ENCODE measurements around the gene ETV2. TPM values are rescaled to one million over a fixed set of nuclear protein-coding genes. Genes with fewer than 3 reads are reported as not detected.

Gene ETV2
- polyA plus RNA-seq, 3 donors: 0.74 to 1.3 (median 0.75) TPM

Other genes starting within 250 kb of the ETV2 start
- gene FFAR2, start 193.5 kb upstream of the ETV2 start, polyA plus RNA-seq (ENCODE audit: insufficient read length in 3 of 3): under 1 TPM; 0.28 to 0.86 (median 0.31) TPM
- gene KRTDAP, start 151.3 kb upstream of the ETV2 start, polyA plus RNA-seq (ENCODE audit: insufficient read length in 3 of 3): under 1 TPM in 2 of 3 donors, not detected in 1; 0.47 to 0.86 TPM
- gene DMKN, start 128.1 kb upstream of the ETV2 start, polyA plus RNA-seq (ENCODE audit: insufficient read length in 3 of 3): 10 to 100 TPM; 68.1 to 72.6 (median 69.0) TPM
- gene SBSN, start 113.4 kb upstream of the ETV2 start, polyA plus RNA-seq (ENCODE audit: insufficient read length in 3 of 3): not detected
- gene GAPDHS, start 108.3 kb upstream of the ETV2 start, polyA plus RNA-seq (ENCODE audit: insufficient read length in 3 of 3): not detected
- gene TMEM147, start 96.1 kb upstream of the ETV2 start, polyA plus RNA-seq (ENCODE audit: insufficient read length in 3 of 3): 10 to 100 TPM; 84.1 to 99.1 (median 92.9) TPM
- gene ATP4A, start 78.1 kb upstream of the ETV2 start, polyA plus RNA-seq (ENCODE audit: insufficient read length in 3 of 3): under 1 TPM in 1 of 3 donors, not detected in 2; 0.06 TPM
- not detected for gene PMIS2, start 55.6 kb upstream of the ETV2 start, polyA plus RNA-seq (ENCODE audit: insufficient read length in 3 of 3)
- 10 to 100 TPM; 19.9 to 21.4 (median 21.4) TPM for gene HAUS5, start 29.0 kb upstream of the ETV2 start, polyA plus RNA-seq (ENCODE audit: insufficient read length in 3 of 3)
- gene RBM42, start 12.7 kb upstream of the ETV2 start, polyA plus RNA-seq (ENCODE audit: insufficient read length in 3 of 3): 10 to 100 TPM; 54.6 to 65.5 (median 55.0) TPM
- gene COX6B1, start 6.6 kb downstream of the ETV2 start, polyA plus RNA-seq (ENCODE audit: insufficient read length in 3 of 3): 100 to 1,000 TPM; 394 to 408 (median 402) TPM
- gene UPK1A, start 24.8 kb downstream of the ETV2 start, polyA plus RNA-seq (ENCODE audit: insufficient read length in 3 of 3): 10 to 100 TPM in 2 of 3 donors, under 1 TPM in 1; 0.12 to 18.6 (median 13.4) TPM
- gene ZBTB32, start 62.8 kb downstream of the ETV2 start, polyA plus RNA-seq (ENCODE audit: insufficient read length in 3 of 3): under 1 TPM in 2 of 3 donors, not detected in 1; 0.25 to 0.37 TPM
- gene KMT2B, start 76.3 kb downstream of the ETV2 start, polyA plus RNA-seq (ENCODE audit: insufficient read length in 3 of 3): 10 to 100 TPM; 24.8 to 26.6 (median 25.4) TPM
- 1 to 10 TPM; 1.8 to 2.7 (median 2.7) TPM for gene IGFLR1, start 100.7 kb downstream of the ETV2 start, polyA plus RNA-seq (ENCODE audit: insufficient read length in 3 of 3)
- gene U2AF1L4, start 103.7 kb downstream of the ETV2 start, polyA plus RNA-seq (ENCODE audit: insufficient read length in 3 of 3): 10 to 100 TPM; 15.2 to 20.9 (median 17.2) TPM
- gene PSENEN, start 103.9 kb downstream of the ETV2 start, polyA plus RNA-seq (ENCODE audit: insufficient read length in 3 of 3): 10 to 100 TPM; 55.6 to 62.0 (median 59.6) TPM
- gene LIN37, start 106.8 kb downstream of the ETV2 start, polyA plus RNA-seq (ENCODE audit: insufficient read length in 3 of 3): 10 to 100 TPM; 11.3 to 11.7 (median 11.6) TPM
- gene HSPB6, start 115.3 kb downstream of the ETV2 start, polyA plus RNA-seq (ENCODE audit: insufficient read length in 3 of 3): 10 to 100 TPM; 17.5 to 21.5 (median 18.7) TPM
- gene PROSER3, start 116.4 kb downstream of the ETV2 start, polyA plus RNA-seq (ENCODE audit: insufficient read length in 3 of 3): 10 to 100 TPM; 12.9 to 14.7 (median 14.5) TPM
- gene ARHGAP33, start 133.8 kb downstream of the ETV2 start, polyA plus RNA-seq (ENCODE audit: insufficient read length in 3 of 3): 10 to 100 TPM; 11.0 to 16.1 (median 12.5) TPM
- 10 to 100 TPM; 21.0 to 30.4 (median 24.1) TPM for gene PRODH2, start 171.1 kb downstream of the ETV2 start, polyA plus RNA-seq (ENCODE audit: insufficient read length in 3 of 3)
- 100 to 1,000 TPM; 111 to 126 (median 124) TPM for gene NPHS1, start 210.8 kb downstream of the ETV2 start, polyA plus RNA-seq (ENCODE audit: insufficient read length in 3 of 3)
- gene KIRREL2, start 215.2 kb downstream of the ETV2 start, polyA plus RNA-seq (ENCODE audit: insufficient read length in 3 of 3): 10 to 100 TPM in 1 of 3 donors, 1 to 10 TPM in 2; 8.8 to 10.4 (median 9.3) TPM
- gene APLP1, start 226.8 kb downstream of the ETV2 start, polyA plus RNA-seq (ENCODE audit: insufficient read length in 3 of 3): 10 to 100 TPM; 17.7 to 25.0 (median 23.4) TPM